ENCODE data around the gene SHISAL2A.

The SHISAL2A gene

GRCh38 chr1:52673513-52673912 is 40.5 kb downstream of the SHISAL2A start:
- H4K91ac ChIP-seq (ENCODE audit: low read depth, low read length, poor library complexity) = no peak overlapping the region
- no peaks in the 10 kb centered on the region for H3K79me1 ChIP-seq (ENCODE audit: low read depth, low read length)
- no peak overlapping the region for H3K23ac ChIP-seq (ENCODE audit: low read depth, low read length, poor library complexity)
- H3K18ac ChIP-seq (ENCODE audit: low read length) = no peak overlapping the region
- no peak overlapping the region for H3K4me2 ChIP-seq (ENCODE audit: insufficient read depth, low read length, poor library complexity, severe bottlenecking)
- H3K4me3 ChIP-seq (ENCODE audit: low read length in 2 of 2) = no peak overlapping the region
- no peak for DNase-seq (ENCODE audit: low spot score)
- no peaks in the 10 kb centered on the region for H3K36me3 ChIP-seq (replicated peaks in 1 of 2; ENCODE audit: control insufficient read depth in 2 of 2, insufficient read depth in 2 of 2, low read length in 2 of 2)
- no peak overlapping the region for H2BK120ac ChIP-seq (ENCODE audit: low read depth, low read length)
- H3K9me3 ChIP-seq (replicated peaks in 1 of 2; ENCODE audit: control insufficient read depth in 2 of 2, insufficient read depth in 1 of 2, low read depth in 1 of 2, low read length in 2 of 2) = no peaks in the 10 kb centered on the region
- no peak overlapping the region for H2BK12ac ChIP-seq (ENCODE audit: low read length)
- no peak overlapping the region for H4K8ac ChIP-seq (ENCODE audit: low read depth, low read length)
- no peak overlapping the region for H2AFZ ChIP-seq (ENCODE audit: low read length)
- H3K9ac ChIP-seq (ENCODE audit: low read depth, low read length, poor library complexity) = no peak overlapping the region
- no peak overlapping the region for H3K27ac ChIP-seq (replicated peaks; ENCODE audit: low read length)
- no peak overlapping the region for H2BK5ac ChIP-seq (ENCODE audit: low read length)
- no CpG with 5 or more reads among the region's 4 CpGs for WGBS, 2 donors (ENCODE audit: extremely low coverage in 2 of 2, insufficient read length in 2 of 2, insufficient replicate concordance in 1 of 2)
- no peak overlapping the region for H3K14ac ChIP-seq (ENCODE audit: low read length)
- no peak overlapping the region for H3K4ac ChIP-seq (ENCODE audit: low read length)
- peaks cover 0 to 2% of the 10 kb centered on the region in 2 donors for H3K4me1 ChIP-seq (ENCODE audit: control insufficient read depth in 2 of 2, insufficient read depth in 1 of 2, low read depth in 1 of 2, low read length in 2 of 2)
- no peak overlapping the region for H2AK5ac ChIP-seq (ENCODE audit: low read depth, low read length)
- H3K27me3 ChIP-seq (ENCODE audit: control insufficient read depth in 3 of 3, insufficient read depth in 3 of 3, low read depth in 1 of 3, low read length in 3 of 3) = no peaks in the 10 kb centered on the region
- H2BK15ac ChIP-seq (ENCODE audit: low read length) = no peak overlapping the region

DNA sequence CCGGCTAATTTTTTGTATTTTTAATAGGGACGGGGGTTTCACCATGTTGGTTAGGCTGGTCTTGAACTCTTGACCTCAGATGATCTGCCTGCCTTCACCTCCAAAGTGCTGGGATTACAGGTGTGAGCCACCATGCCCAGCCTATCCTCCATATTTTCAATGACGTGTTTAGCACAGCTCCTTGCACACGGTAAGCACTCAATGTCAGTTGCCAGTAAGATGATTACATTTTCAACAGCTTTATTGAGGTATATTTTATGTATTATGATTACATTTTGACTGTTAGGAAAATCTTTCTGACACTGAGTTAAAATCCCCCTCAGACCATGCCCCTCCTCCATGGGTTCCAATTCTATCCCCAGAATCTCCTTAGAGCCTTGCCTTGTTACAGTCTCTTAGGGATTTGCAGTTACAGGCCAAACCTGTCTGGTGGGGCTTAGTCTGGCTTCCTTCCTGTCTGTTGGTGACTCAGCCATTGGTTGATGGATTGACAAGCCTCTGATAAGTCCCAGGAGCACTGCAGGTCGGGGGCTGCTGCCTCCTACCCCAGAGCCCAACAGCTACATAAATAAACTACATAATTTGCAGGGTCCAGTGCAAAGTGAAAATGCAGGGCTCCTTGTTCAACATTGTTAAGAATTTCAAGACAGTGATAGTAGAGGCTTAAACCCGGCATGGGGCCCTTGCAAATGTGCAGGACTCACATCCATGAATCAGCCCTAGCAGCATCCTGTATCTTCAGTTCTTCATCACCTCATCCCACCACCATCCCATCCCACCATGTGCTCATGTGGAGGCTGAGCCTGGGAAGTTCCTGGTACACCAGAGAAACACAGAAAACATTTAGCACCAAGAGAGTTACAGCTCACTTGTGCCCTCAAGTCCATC is 41.8 kb downstream of the SHISAL2A start:
- H3K79me1 ChIP-seq (ENCODE audit: low read depth, low read length) = no peaks in the 10 kb centered on the region
- H2AK5ac ChIP-seq (ENCODE audit: low read depth, low read length) = no peak overlapping the region
- no peak overlapping the region for H4K91ac ChIP-seq (ENCODE audit: low read depth, low read length, poor library complexity)
- no peak overlapping the region for H3K14ac ChIP-seq (ENCODE audit: low read length)
- H3K4me3 ChIP-seq (ENCODE audit: low read length in 2 of 2) = no peak overlapping the region
- H2AFZ ChIP-seq (ENCODE audit: low read length) = peak overlapping the region; percentile 71
- no peak overlapping the region for H3K18ac ChIP-seq (ENCODE audit: low read length)
- H3K27me3 ChIP-seq (ENCODE audit: control insufficient read depth in 3 of 3, insufficient read depth in 3 of 3, low read depth in 1 of 3, low read length in 3 of 3) = no peaks in the 10 kb centered on the region
- no peak for DNase-seq (ENCODE audit: low spot score)
- WGBS, 2 donors (ENCODE audit: extremely low coverage in 2 of 2, insufficient read length in 2 of 2, insufficient replicate concordance in 1 of 2) = no CpG with 5 or more reads among the region's 6 CpGs
- H2BK15ac ChIP-seq (ENCODE audit: low read length) = no peak overlapping the region
- H3K4me2 ChIP-seq (ENCODE audit: insufficient read depth, low read length, poor library complexity, severe bottlenecking) = no peak overlapping the region
- H3K9me3 ChIP-seq (replicated peaks in 1 of 2; ENCODE audit: control insufficient read depth in 2 of 2, insufficient read depth in 1 of 2, low read depth in 1 of 2, low read length in 2 of 2) = no peaks in the 10 kb centered on the region
- no peak overlapping the region for H4K8ac ChIP-seq (ENCODE audit: low read depth, low read length)
- H3K4ac ChIP-seq (ENCODE audit: low read length) = no peak overlapping the region
- H3K4me1 ChIP-seq (ENCODE audit: control insufficient read depth in 2 of 2, insufficient read depth in 1 of 2, low read depth in 1 of 2, low read length in 2 of 2) = peaks cover 8% of the 10 kb centered on the region in 2 donors
- no peak overlapping the region for H3K23ac ChIP-seq (ENCODE audit: low read depth, low read length, poor library complexity)
- H2BK5ac ChIP-seq (ENCODE audit: low read length) = no peak overlapping the region
- no peak overlapping the region for H3K27ac ChIP-seq (replicated peaks; ENCODE audit: low read length)
- no peak overlapping the region for H3K9ac ChIP-seq (ENCODE audit: low read depth, low read length, poor library complexity)
- no peaks in the 10 kb centered on the region for H3K36me3 ChIP-seq (replicated peaks in 1 of 2; ENCODE audit: control insufficient read depth in 2 of 2, insufficient read depth in 2 of 2, low read length in 2 of 2)
- H2BK12ac ChIP-seq (ENCODE audit: low read length) = no peak overlapping the region
- no peak overlapping the region for H2BK120ac ChIP-seq (ENCODE audit: low read depth, low read length)

- no peak for DNase-seq (ENCODE audit: low spot score)
- Histone ChIP-seq H2BK15ac (ENCODE audit: low read length) (peak overlapping the region; percentile 35), H3K4me3 (ENCODE audit: low read length in 2 of 2) (no peak overlapping the region), H3K9me3 (replicated peaks in 1 of 2; ENCODE audit: control insufficient read depth in 2 of 2, insufficient read depth in 1 of 2, low read depth in 1 of 2, low read length in 2 of 2) (no peaks in the 10 kb centered on the region), H3K27ac (replicated peaks; ENCODE audit: low read length) (no peak overlapping the region), H3K14ac (ENCODE audit: low read length) (no peak overlapping the region), H2AK5ac (ENCODE audit: low read depth, low read length) (no peak overlapping the region), H3K36me3 (replicated peaks in 1 of 2; ENCODE audit: control insufficient read depth in 2 of 2, insufficient read depth in 2 of 2, low read length in 2 of 2) (no peaks in the 10 kb centered on the region), H3K4ac (ENCODE audit: low read length) (no peak overlapping the region), H3K23ac (ENCODE audit: low read depth, low read length, poor library complexity) (no peak overlapping the region), H2AFZ (ENCODE audit: low read length) (no peak overlapping the region), H2BK120ac (ENCODE audit: low read depth, low read length) (no peak overlapping the region), H4K8ac (ENCODE audit: low read depth, low read length) (no peak overlapping the region), H2BK12ac (ENCODE audit: low read length) (peak overlapping the region; percentile 44), H3K9ac (ENCODE audit: low read depth, low read length, poor library complexity) (no peak overlapping the region), H2BK5ac (ENCODE audit: low read length) (no peak overlapping the region), H3K4me1 (ENCODE audit: control insufficient read depth in 2 of 2, insufficient read depth in 1 of 2, low read depth in 1 of 2, low read length in 2 of 2) (peaks cover 8% of the 10 kb centered on the region in 2 donors), H4K91ac (ENCODE audit: low read depth, low read length, poor library complexity) (no peak overlapping the region), H3K27me3 (ENCODE audit: control insufficient read depth in 3 of 3, insufficient read depth in 3 of 3, low read depth in 1 of 3, low read length in 3 of 3) (no peaks in the 10 kb centered on the region), H3K4me2 (ENCODE audit: insufficient read depth, low read length, poor library complexity, severe bottlenecking) (no peak overlapping the region), H3K18ac (ENCODE audit: low read length) (no peak overlapping the region), H3K79me1 (ENCODE audit: low read depth, low read length) (no peaks in the 10 kb centered on the region)
- WGBS, 2 donors (ENCODE audit: extremely low coverage in 2 of 2, insufficient read length in 2 of 2, insufficient replicate concordance in 1 of 2) = no CpG with 5 or more reads among the region's 8 CpGs
Measured at GRCh38 chr1:52676249-52676903, 43.4 kb downstream of the SHISAL2A start.

DNA sequence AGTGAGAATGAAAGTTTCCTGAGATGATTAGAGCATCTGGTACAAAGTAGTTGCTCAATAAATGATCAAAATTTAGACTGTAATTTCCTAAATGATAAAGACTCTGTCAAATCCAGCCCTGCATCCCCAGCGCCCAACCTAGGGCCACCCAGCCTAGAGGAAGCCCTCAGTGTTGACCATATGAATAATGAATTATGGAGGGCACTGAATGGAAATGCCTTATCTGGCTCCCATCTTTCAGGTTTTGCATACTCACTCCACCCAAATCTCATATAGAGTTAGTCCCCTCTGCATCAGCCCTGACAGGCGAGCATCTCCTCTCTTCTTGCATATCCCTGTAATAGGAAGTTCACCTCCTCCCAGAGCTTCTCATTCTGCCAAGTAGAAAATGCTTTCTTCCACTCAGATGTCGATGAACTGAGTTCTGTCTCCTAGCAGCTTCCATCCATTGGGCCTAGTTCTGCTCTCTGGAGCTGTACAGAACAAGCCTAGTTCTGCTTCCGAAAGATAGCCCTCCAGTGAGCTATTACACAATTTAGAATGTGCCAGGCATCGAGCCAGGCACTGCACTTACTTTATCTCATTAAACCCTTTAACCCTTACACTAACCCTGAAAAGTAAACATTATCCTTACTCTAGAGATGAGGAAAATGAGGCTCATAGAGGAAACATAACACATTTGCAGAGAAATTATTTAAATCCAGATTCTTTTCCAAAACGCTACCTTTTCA is 44.3 kb downstream of the SHISAL2A start:
- no peaks in the 10 kb centered on the region for H3K36me3 ChIP-seq (replicated peaks in 1 of 2; ENCODE audit: control insufficient read depth in 2 of 2, insufficient read depth in 2 of 2, low read length in 2 of 2)
- no peak overlapping the region for H3K9ac ChIP-seq (ENCODE audit: low read depth, low read length, poor library complexity)
- no peak overlapping the region for H3K4ac ChIP-seq (ENCODE audit: low read length)
- no peak overlapping the region for H2BK15ac ChIP-seq (ENCODE audit: low read length)
- no peak overlapping the region for H3K18ac ChIP-seq (ENCODE audit: low read length)
- H3K4me3 ChIP-seq (ENCODE audit: low read length in 2 of 2) = no peak overlapping the region
- no peak overlapping the region for H3K27ac ChIP-seq (replicated peaks; ENCODE audit: low read length)
- no peak overlapping the region for H4K91ac ChIP-seq (ENCODE audit: low read depth, low read length, poor library complexity)
- H2BK5ac ChIP-seq (ENCODE audit: low read length) = no peak overlapping the region
- H3K4me1 ChIP-seq (ENCODE audit: control insufficient read depth in 2 of 2, insufficient read depth in 1 of 2, low read depth in 1 of 2, low read length in 2 of 2) = peaks cover 8% of the 10 kb centered on the region in 2 donors
- no peak for DNase-seq (ENCODE audit: low spot score)
- no peaks in the 10 kb centered on the region for H3K9me3 ChIP-seq (replicated peaks in 1 of 2; ENCODE audit: control insufficient read depth in 2 of 2, insufficient read depth in 1 of 2, low read depth in 1 of 2, low read length in 2 of 2)
- no peak overlapping the region for H2AFZ ChIP-seq (ENCODE audit: low read length)
- H3K79me1 ChIP-seq (ENCODE audit: low read depth, low read length) = no peaks in the 10 kb centered on the region
- no peak overlapping the region for H3K23ac ChIP-seq (ENCODE audit: low read depth, low read length, poor library complexity)
- H3K4me2 ChIP-seq (ENCODE audit: insufficient read depth, low read length, poor library complexity, severe bottlenecking) = no peak overlapping the region
- H4K8ac ChIP-seq (ENCODE audit: low read depth, low read length) = no peak overlapping the region
- H3K27me3 ChIP-seq (ENCODE audit: control insufficient read depth in 3 of 3, insufficient read depth in 3 of 3, low read depth in 1 of 3, low read length in 3 of 3) = no peaks in the 10 kb centered on the region
- H3K14ac ChIP-seq (ENCODE audit: low read length) = no peak overlapping the region
- H2BK12ac ChIP-seq (ENCODE audit: low read length) = no peak overlapping the region
- no CpG with 5 or more reads among the region's 6 CpGs for WGBS, 2 donors (ENCODE audit: extremely low coverage in 2 of 2, insufficient read length in 2 of 2, insufficient replicate concordance in 1 of 2)
- no peak overlapping the region for H2AK5ac ChIP-seq (ENCODE audit: low read depth, low read length)
- H2BK120ac ChIP-seq (ENCODE audit: low read depth, low read length) = no peak overlapping the region

Data from neuronal stem cell (in vitro differentiated cells).